HEK293T (cell line): Measurements from ENCODE around the gene SIGLEC7.

Experiments used
- CTCF ChIA-PET: fragments of 350-600 bp; formaldehyde crosslinking; extraction: SDS; loops from one replicate; lab custom pipeline; 2021; ENCODE audit warnings: antibody characterized with exemption, inconsistent platforms; lab: Yijun Ruan, JAX
- POLR2A ChIA-PET: fragments of 350-600 bp; formaldehyde crosslinking; extraction: SDS; loops from one replicate; lab custom pipeline; 2020; ENCODE audit warnings: antibody characterized with exemption, inconsistent platforms; lab: Yijun Ruan, JAX
- DNase-seq: peaks from one replicate; pipeline ENCODE4 v3.0.0; 2012; ENCODE audit warnings: mixed read lengths; ENCODE audit errors: extremely low spot score
- ARNT ChIP-seq: fragments of 450-650 bp; IDR thresholded peaks from 2 replicates; pipeline ENCODE4 v1.6.1; 2017; ENCODE audit warnings: mild to moderate bottlenecking
- BHLHE40 ChIP-seq: fragments of 450-650 bp; IDR thresholded peaks from 2 replicates; pipeline ENCODE4 v1.6.1; 2016; ENCODE audit warnings: mild to moderate bottlenecking, moderate library complexity, borderline replicate concordance
- CTBP1 ChIP-seq: fragments of 450-650 bp; IDR thresholded peaks from 2 replicates; pipeline ENCODE4 v1.6.1; 2016; ENCODE audit warnings: borderline replicate concordance
- ELF4 ChIP-seq: fragments of 450-650 bp; IDR thresholded peaks from 2 replicates; pipeline ENCODE4 v1.6.1; 2017; ENCODE audit warnings: antibody characterized with exemption
- FOXA1 ChIP-seq: fragments of 450-650 bp; IDR thresholded peaks from 2 replicates; pipeline ENCODE4 v1.6.1; 2016; ENCODE audit warnings: mild to moderate bottlenecking
- FOXK2 ChIP-seq: fragments of 450-650 bp; IDR thresholded peaks from 2 replicates; pipeline ENCODE4 v1.6.1; 2016; ENCODE audit warnings: mild to moderate bottlenecking
- FOXM1 ChIP-seq: fragments of 450-650 bp; IDR thresholded peaks from 2 replicates; pipeline ENCODE4 v1.6.1; 2017; ENCODE audit warnings: mild to moderate bottlenecking, borderline replicate concordance
- HDGF ChIP-seq: fragments of 450-650 bp; IDR thresholded peaks from 2 replicates; pipeline ENCODE4 v1.6.1; 2017; ENCODE audit warnings: antibody characterized with exemption, borderline replicate concordance
- L3MBTL2 ChIP-seq: fragments of 450-650 bp; conservative IDR thresholded peaks from 2 replicates; pipeline ENCODE4 v1.6.1; 2016; ENCODE audit warnings: mild to moderate bottlenecking
- LEF1 ChIP-seq: fragments of 450-650 bp; IDR thresholded peaks from 2 replicates; pipeline ENCODE4 v1.6.1; 2017; ENCODE audit warnings: mild to moderate bottlenecking, borderline replicate concordance
- NFRKB ChIP-seq: fragments of 450-650 bp; IDR thresholded peaks from 2 replicates; pipeline ENCODE4 v1.6.1; 2016; ENCODE audit warnings: mild to moderate bottlenecking, moderate library complexity
- SP1 ChIP-seq: fragments of 450-650 bp; IDR thresholded peaks from 2 replicates; pipeline ENCODE4 v1.6.1; 2017
- SUZ12 ChIP-seq: fragments of 450-650 bp; IDR thresholded peaks from 2 replicates; pipeline ENCODE4 v1.6.1; 2016; ENCODE audit warnings: mild to moderate bottlenecking
- TARDBP ChIP-seq: fragments of 450-650 bp; IDR thresholded peaks from 2 replicates; pipeline ENCODE4 v1.6.1; 2016
- ZNF384 ChIP-seq: fragments of 450-650 bp; IDR thresholded peaks from 2 replicates; pipeline ENCODE4 v1.6.1; 2016
- TF ChIP-seq, protein P1 (sequence below): fragments of 450-650 bp; IDR thresholded peaks from 2 replicates; pipeline ENCODE4 v1.6.1; 2016

SIGLEC7 gene

DNA sequence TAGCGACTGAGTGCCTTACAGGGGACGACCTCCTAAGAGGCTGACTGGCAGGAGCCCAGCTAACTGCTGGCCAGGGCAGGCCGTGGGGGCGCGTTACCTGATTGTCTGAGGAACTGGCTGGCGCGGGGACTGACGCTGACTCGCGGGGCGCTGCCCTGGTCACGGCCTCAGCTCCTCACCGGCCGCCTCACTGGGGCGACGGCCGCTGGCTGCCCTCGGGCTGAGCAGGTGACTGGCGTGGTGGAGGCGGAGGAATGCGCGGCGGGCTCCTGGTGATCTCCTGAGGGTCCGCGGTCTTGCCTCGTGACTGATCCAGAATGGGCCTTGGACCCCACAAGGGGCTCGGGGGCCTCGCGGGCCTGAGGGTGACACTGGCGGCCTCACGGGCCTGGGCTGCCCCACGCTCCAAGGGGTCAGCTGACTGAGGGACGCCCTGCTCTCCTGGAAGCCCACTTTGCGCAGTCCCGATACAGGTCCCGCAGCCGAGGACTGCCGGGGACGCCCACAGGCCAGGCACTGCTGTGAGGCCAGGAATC is 39.3 kb downstream of the SIGLEC7 start:
- CTCF ChIA-PET: no interaction called here
- no peak for TF ChIP-seq LEF1
- no peak for TF ChIP-seq ZNF384
- no peak for TF ChIP-seq HDGF
- TF ChIP-seq, protein P1, sequence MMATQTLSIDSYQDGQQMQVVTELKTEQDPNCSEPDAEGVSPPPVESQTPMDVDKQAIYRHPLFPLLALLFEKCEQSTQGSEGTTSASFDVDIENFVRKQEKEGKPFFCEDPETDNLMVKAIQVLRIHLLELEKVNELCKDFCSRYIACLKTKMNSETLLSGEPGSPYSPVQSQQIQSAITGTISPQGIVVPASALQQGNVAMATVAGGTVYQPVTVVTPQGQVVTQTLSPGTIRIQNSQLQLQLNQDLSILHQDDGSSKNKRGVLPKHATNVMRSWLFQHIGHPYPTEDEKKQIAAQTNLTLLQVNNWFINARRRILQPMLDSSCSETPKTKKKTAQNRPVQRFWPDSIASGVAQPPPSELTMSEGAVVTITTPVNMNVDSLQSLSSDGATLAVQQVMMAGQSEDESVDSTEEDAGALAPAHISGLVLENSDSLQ: no peak
- TF ChIP-seq ELF4: no peak
- TF ChIP-seq SP1: no peak
- no peak for TF ChIP-seq ARNT
- no peak for TF ChIP-seq FOXM1
- TF ChIP-seq BHLHE40: no peak
- TF ChIP-seq FOXK2: no peak
- no peak for TF ChIP-seq L3MBTL2
- no peak for TF ChIP-seq CTBP1
- TF ChIP-seq FOXA1: no peak
- TF ChIP-seq TARDBP: no peak
- no peak for TF ChIP-seq NFRKB

DNA sequence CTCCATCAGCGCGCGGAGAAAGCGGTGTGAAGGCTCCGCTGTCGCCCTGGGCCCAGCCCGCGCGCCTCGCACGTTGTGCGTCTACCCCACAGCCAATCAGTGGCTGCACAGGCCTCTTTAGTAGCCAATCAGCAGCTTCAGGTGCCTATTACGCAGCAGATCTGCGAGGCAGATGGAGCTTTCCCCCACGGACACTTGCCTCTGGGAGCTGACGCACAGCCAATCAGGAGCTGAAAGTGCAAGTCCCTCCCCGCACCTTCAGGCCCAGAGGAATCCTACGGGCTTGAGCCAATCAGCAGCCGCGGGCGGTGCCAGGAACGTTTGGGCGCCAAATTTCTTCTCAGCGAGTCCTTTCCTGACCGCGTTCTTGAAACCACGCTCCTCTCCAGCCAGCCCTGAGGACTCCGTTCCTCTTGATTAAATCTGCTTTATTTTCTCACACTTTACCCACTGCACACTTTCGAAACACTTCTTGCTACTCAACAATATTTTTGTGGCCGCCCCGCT is 39.9 kb downstream of the SIGLEC7 start:
- DNase-seq: no peak
- TF ChIP-seq ARNT (no peak), FOXK2 (no peak), HDGF (no peak), SP1 (no peak), TARDBP (no peak)
- ChIA-PET CTCF (no interaction called here), POLR2A (no interaction called here)

More for the DNA sequence above, 39.3 kb downstream of the SIGLEC7 start:
- no peak for DNase-seq
- POLR2A ChIA-PET: no interaction called here

- DNase-seq: no peak
- CTCF ChIA-PET: no interaction called here
- TF ChIP-seq TARDBP (no peak), ZNF384 (no peak), L3MBTL2 (no peak), ARNT (no peak), SP1 (no peak), CTBP1 (no peak), FOXK2 (no peak), BHLHE40 (no peak)
- TF ChIP-seq, protein P1: no peak
- POLR2A ChIA-PET: no interaction called here
Measured at GRCh38 chr19:51183629-51184028, 41.5 kb downstream of the SIGLEC7 start.

DNA sequence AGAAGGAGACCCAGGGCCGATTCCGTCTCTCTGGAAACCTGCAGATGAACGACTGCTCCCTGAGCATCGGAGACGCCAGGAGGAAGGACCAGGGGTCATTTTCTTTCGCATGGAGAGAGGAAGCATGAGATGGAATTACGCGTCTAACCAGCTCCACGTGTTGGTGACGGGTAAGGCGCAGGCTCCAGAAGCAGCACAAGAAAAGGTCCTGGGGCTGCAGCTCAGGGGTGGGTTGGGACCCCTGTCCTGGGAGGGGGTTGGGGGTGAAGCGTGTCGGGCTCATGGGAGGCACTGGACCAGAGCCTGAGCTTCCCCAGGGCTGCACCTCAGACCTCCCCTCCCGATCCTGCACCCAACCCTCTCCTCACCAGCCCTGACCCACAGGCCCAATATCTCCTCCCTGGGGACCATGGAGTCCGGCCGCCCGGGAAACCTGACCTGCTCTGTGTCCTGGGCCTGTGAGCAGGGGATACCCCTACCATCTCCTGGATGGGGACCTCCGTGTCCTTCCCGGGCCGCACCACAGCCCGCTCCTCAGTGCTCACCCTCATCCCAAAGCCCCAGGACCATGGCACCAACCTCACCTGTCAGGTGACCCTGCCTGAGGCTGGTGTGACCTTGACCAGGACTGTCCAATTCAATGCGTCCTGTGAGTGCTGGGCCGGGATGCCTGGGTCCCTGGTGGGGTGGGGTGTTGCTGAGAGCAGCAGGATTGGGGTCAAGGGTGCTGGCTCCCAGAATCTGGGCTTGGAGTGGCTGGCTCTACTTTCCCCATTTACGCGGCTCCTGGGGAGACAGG is 43.2 kb downstream of the SIGLEC7 start:
- ChIA-PET CTCF (no interaction called here), POLR2A (no interaction called here)
- no peak for TF ChIP-seq LEF1
- no peak for TF ChIP-seq L3MBTL2
- TF ChIP-seq CTBP1: no peak
- TF ChIP-seq ELF4: no peak
- TF ChIP-seq FOXA1: no peak
- TF ChIP-seq, protein P1: no peak
- TF ChIP-seq SP1: no peak
- no peak for TF ChIP-seq BHLHE40
- DNase-seq: no peak

GRCh38 chr19:51185868-51186215 is 43.7 kb downstream of the SIGLEC7 start:
- CTCF ChIA-PET: no interaction called here
- TF ChIP-seq BHLHE40: no peak
- no peak for TF ChIP-seq SP1
- POLR2A ChIA-PET: no interaction called here
- no peak for DNase-seq

GRCh38 chr19:51186323-51186722 is 44.2 kb downstream of the SIGLEC7 start:
- ChIA-PET CTCF (no interaction called here), POLR2A (no interaction called here)
- TF ChIP-seq ELF4: no peak
- TF ChIP-seq, protein P1: no peak
- TF ChIP-seq ARNT: no peak
- TF ChIP-seq NFRKB: no peak
- TF ChIP-seq TARDBP: no peak
- no peak for TF ChIP-seq SUZ12
- TF ChIP-seq HDGF: no peak
- TF ChIP-seq LEF1: no peak
- no peak for TF ChIP-seq FOXA1
- TF ChIP-seq FOXM1: no peak
- no peak for TF ChIP-seq ZNF384
- TF ChIP-seq BHLHE40: no peak
- TF ChIP-seq CTBP1: no peak
- TF ChIP-seq SP1: no peak
- no peak for TF ChIP-seq FOXK2
- no peak for TF ChIP-seq L3MBTL2
- no peak for DNase-seq
